Hepatocyte (in vitro differentiated cells): Measurements from ENCODE around the gene MPHOSPH10. TPM values are rescaled to one million over a fixed set of nuclear protein-coding genes. Genes with fewer than 3 reads are reported as not detected.

ENCODE experiments used
- DNase-seq: peaks from one replicate; pipeline ENCODE4 v3.0.0-alpha.2; 2016; ENCODE audit warnings: low spot score
- H2AFZ ChIP-seq: fragments of 200-600 bp; sonication (generic); 2 replicates; pipeline ENCODE4 v1.6.0; 2016; ENCODE audit warnings: antibody characterized with exemption, mild to moderate bottlenecking
- H3K27ac ChIP-seq: fragments of 200-600 bp; sonication (generic); 2 replicates; pipeline ENCODE4 v1.5.1; 2016; ENCODE audit warnings: mild to moderate bottlenecking
- H3K27me3 ChIP-seq: fragments of 200-600 bp; sonication (generic); 2 replicates; pipeline ENCODE4 v1.6.1; 2016
- H3K36me3 ChIP-seq: fragments of 200-600 bp; sonication (generic); replicated peaks from 2 replicates; pipeline ENCODE4 v1.5.1; 2016; ENCODE audit warnings: low read depth; ENCODE audit not compliant: insufficient read depth
- H3K4me1 ChIP-seq: fragments of 200-600 bp; sonication (generic); 2 replicates; pipeline ENCODE4 v1.5.1; 2016; ENCODE audit warnings: mild to moderate bottlenecking, moderate library complexity; ENCODE audit not compliant: insufficient read depth
- H3K4me2 ChIP-seq: fragments of 200-600 bp; sonication (generic); 2 replicates; pipeline ENCODE4 v1.6.0; 2016
- H3K4me3 ChIP-seq: fragments of 200-600 bp; sonication (generic); 2 replicates; pipeline ENCODE4 v1.5.1; 2016; ENCODE audit warnings: mild to moderate bottlenecking
- H3K79me2 ChIP-seq: fragments of 200-600 bp; sonication (generic); 2 replicates; pipeline ENCODE4 v1.6.0; 2017; ENCODE audit warnings: mild to moderate bottlenecking
- H3K9me2 ChIP-seq: fragments of 200-600 bp; sonication (generic); replicated peaks from 2 replicates; pipeline ENCODE4 v1.6.0; 2017; ENCODE audit warnings: mild to moderate bottlenecking; ENCODE audit not compliant: insufficient read depth
- H3K9me3 ChIP-seq: fragments of 200-600 bp; sonication (generic); 2 replicates; pipeline ENCODE4 v1.5.1; 2016; ENCODE audit warnings: low read depth, mild to moderate bottlenecking
- H4K20me1 ChIP-seq: fragments of 200-600 bp; sonication (generic); 2 replicates; pipeline ENCODE4 v1.6.0; 2016; ENCODE audit warnings: mild to moderate bottlenecking; ENCODE audit not compliant: insufficient read depth, poor library complexity, severe bottlenecking
- CTCF ChIP-seq: fragments of 200-600 bp; sonication (generic); IDR thresholded peaks from 2 replicates; pipeline ENCODE4 v1.5.1; 2016; ENCODE audit warnings: antibody characterized with exemption, mild to moderate bottlenecking; ENCODE audit not compliant: poor library complexity
- EZH2 ChIP-seq: fragments of 200-600 bp; sonication (generic); IDR thresholded peaks from 2 replicates; pipeline ENCODE4 v1.6.1; 2016; ENCODE audit warnings: antibody characterized with exemption, mild to moderate bottlenecking, borderline replicate concordance
- EZH2phosphoT487 ChIP-seq: fragments of 200-600 bp; sonication (generic); IDR thresholded peaks from one replicate; pipeline ENCODE4 v1.6.1; 2018; ENCODE audit warnings: antibody characterized with exemption, mild to moderate bottlenecking, low read depth, moderate library complexity; ENCODE audit not compliant: unreplicated experiment, severe bottlenecking
- whole genome bisulfite sequencing: methylation state at CpG from one replicate; pipeline ENCODE4 v1.1.6; 2016; ENCODE audit warnings: low lambda C conversion rate; ENCODE audit errors: missing lambda C conversion rate; 5-methylcytosine and 5-hydroxymethylcytosine counted together
- polyA plus RNA-seq: library from polyadenylated mRNA; unstranded; fragments of >200 nt; fragmentation: Nextera tagmentation; extraction: Ambion mirVana; gene quantifications from 2 replicates; pipeline ENCODE4 v1.2.1, GENCODE V29; 2016
- total RNA-seq: library from RNA; depleted of rRNA; stranded (reverse); fragments of >200 nt; gene quantifications from 2 replicates; pipeline ENCODE4 v1.2.3, GENCODE V29; 2014

Gene MPHOSPH10
- total and polyA plus RNA-seq, 2 experiments from 2014 or later = 17.0 to 18.8 TPM

- H3K79me2 ChIP-seq = no peaks in the 10 kb centered on the region
- 97% methylated on average over 1 of the region's 1 CpG for WGBS
- no peaks in the 10 kb centered on the region for H4K20me1 ChIP-seq
- no peak overlapping the region for H3K4me2 ChIP-seq
- no peaks in the 10 kb centered on the region for H3K36me3 ChIP-seq
- no peaks in the 10 kb centered on the region for H3K27me3 ChIP-seq
- no peak overlapping the region for H3K27ac ChIP-seq
- no peaks in the 10 kb centered on the region for H3K4me1 ChIP-seq
- no peak for DNase-seq
- no peaks in the 10 kb centered on the region for H3K9me3 ChIP-seq
- TF ChIP-seq CTCF (no peak), EZH2 (no peak), EZH2phosphoT487 (no peak)
- no peak overlapping the region for H3K4me3 ChIP-seq
- no peaks in the 10 kb centered on the region for H3K9me2 ChIP-seq
- no peak overlapping the region for H2AFZ ChIP-seq
Measured at GRCh38 chr2:71113843-71114242, 16.6 kb upstream of the MPHOSPH10 start.

DNA sequence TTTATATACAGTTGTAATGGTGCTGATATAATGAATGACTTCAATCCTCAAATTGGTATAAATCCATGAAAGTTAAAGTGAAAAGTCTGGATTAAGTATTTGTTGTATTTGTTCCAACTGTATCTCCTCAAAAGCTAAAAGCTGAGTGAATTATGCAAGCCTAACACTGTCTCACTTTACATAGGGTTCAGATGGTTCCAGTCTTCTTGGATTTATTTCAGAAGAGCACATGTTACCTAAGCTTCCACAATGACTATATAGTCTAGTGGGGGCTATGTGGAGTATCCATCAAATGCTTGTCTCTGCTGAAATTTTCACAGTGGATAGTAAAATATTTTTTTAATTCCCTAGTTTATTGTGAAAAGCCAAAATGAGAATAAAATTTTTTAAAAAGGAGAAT lies 13.4 kb upstream of the MPHOSPH10 start:
- DNase-seq = no peak
- no peak overlapping the region for H2AFZ ChIP-seq
- no peaks in the 10 kb centered on the region for H3K4me1 ChIP-seq
- no peaks in the 10 kb centered on the region for H3K27me3 ChIP-seq
- H3K79me2 ChIP-seq = no peaks in the 10 kb centered on the region
- H3K9me3 ChIP-seq = no peaks in the 10 kb centered on the region
- H4K20me1 ChIP-seq = no peaks in the 10 kb centered on the region
- H3K4me3 ChIP-seq = no peak overlapping the region
- H3K36me3 ChIP-seq = no peaks in the 10 kb centered on the region
- TF ChIP-seq EZH2 (no peak), CTCF (no peak), EZH2phosphoT487 (no peak)
- H3K4me2 ChIP-seq = no peak overlapping the region
- no peak overlapping the region for H3K27ac ChIP-seq
- no peaks in the 10 kb centered on the region for H3K9me2 ChIP-seq

DNA sequence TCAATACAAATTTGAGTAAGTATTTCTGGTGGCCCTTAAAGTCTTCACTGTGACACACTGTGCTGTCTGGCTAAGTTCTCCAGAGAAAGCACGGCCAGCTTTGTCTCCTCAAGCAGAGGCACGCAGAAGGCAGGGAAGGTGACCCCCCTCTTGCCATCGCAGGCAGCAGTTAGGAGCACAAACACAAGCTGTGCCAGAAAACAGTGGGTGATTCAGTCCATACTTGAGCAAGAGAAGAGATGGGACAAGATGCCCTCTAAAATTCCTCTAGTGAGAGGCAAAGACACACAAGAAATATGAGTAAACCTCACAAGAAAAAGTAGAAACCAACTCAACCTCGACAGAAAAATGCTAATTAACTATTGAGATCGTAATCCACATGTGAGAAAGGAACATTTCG lies 10.2 kb upstream of the MPHOSPH10 start:
- 94% methylated on average over 6 of the region's 6 CpGs for WGBS
- Histone ChIP-seq H3K4me2 (no peak overlapping the region), H3K79me2 (peaks cover 16% of the 10 kb centered on the region), H3K4me1 (no peaks in the 10 kb centered on the region), H4K20me1 (peaks cover 3% of the 10 kb centered on the region), H3K9me2 (no peaks in the 10 kb centered on the region), H2AFZ (no peak overlapping the region), H3K27ac (no peak overlapping the region), H3K4me3 (no peak overlapping the region), H3K36me3 (no peaks in the 10 kb centered on the region), H3K27me3 (no peaks in the 10 kb centered on the region), H3K9me3 (no peaks in the 10 kb centered on the region)
- DNase-seq = no peak
- no peak for TF ChIP-seq EZH2phosphoT487
- TF ChIP-seq CTCF = no peak
- no peak for TF ChIP-seq EZH2

DNA sequence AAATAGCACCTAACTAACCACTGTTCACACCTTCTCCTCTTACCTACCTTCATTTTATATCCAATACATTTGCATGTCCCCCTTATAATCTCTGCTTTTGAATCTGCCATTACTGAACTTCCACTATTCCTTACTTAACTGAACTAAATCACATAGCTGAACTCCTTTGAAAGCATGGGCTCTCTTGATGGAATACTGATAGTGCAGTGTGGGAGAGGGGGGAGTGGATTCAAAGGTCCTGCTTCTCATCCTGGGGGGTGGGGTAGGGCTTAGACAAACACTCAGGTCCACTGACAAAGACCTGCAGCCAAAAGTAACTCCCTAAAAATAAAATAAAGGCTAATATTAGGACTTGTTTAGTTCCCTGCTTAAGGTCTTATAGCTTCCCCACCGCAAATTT lies 9.0 kb upstream of the MPHOSPH10 start:
- Histone ChIP-seq H3K36me3 (no peaks in the 10 kb centered on the region), H3K9me2 (no peaks in the 10 kb centered on the region), H3K4me1 (no peaks in the 10 kb centered on the region), H3K4me2 (no peak overlapping the region), H3K27me3 (no peaks in the 10 kb centered on the region), H3K79me2 (peaks cover 29% of the 10 kb centered on the region), H3K9me3 (no peaks in the 10 kb centered on the region), H3K4me3 (no peak overlapping the region), H2AFZ (no peak overlapping the region), H3K27ac (no peak overlapping the region), H4K20me1 (peaks cover 3% of the 10 kb centered on the region)
- TF ChIP-seq EZH2 (no peak), CTCF (no peak), EZH2phosphoT487 (no peak)
- no peak for DNase-seq
- WGBS = 100% methylated on average over 1 of the region's 1 CpG
